NCI-H446 (cell line): ENCODE results near the gene QRICH1.

Source experiments
- DNase-seq, 2 experiments: peaks; one replicate each; lab custom pipeline; 2025; lab: John Stamatoyannopoulos, UW

QRICH1 gene

GRCh38 chr3:49119439-49119838 is 25.6 kb upstream of the QRICH1 start:
- no peak for DNase-seq

GRCh38 chr3:49119036-49119435 is 25.2 kb upstream of the QRICH1 start:
- no peak for DNase-seq

- no peak for DNase-seq
Observed at GRCh38 chr3:49112262-49112661, 18.4 kb upstream of the QRICH1 start.

- no peak for DNase-seq
Observed at GRCh38 chr3:49111347-49111746, 17.5 kb upstream of the QRICH1 start.

GRCh38 chr3:49110780-49111179 is 16.9 kb upstream of the QRICH1 start:
- no peak for DNase-seq

- no peak for DNase-seq
Observed at GRCh38 chr3:49108346-49108745, 14.5 kb upstream of the QRICH1 start.

- DNase-seq, result peak; percentile 46 to 81
Observed at GRCh38 chr3:49104427-49105291, 10.8 kb upstream of the QRICH1 start, which contains the start of gene QARS1. TSS of gene QARS1 (minus strand) at chr3:49104757. CDS start at chr3:49104733, 24 bp downstream.

GRCh38 chr3:49104052-49104426 is 10.2 kb upstream of the QRICH1 start:
- no peak for DNase-seq

GRCh38 chr3:49100046-49100615 is 6.3 kb upstream of the QRICH1 start:
- no peak for DNase-seq

GRCh38 chr3:49098910-49099630 is 5.2 kb upstream of the QRICH1 start:
- DNase-seq, result no peak

GRCh38 chr3:49098429-49098828 is 4.6 kb upstream of the QRICH1 start:
- DNase-seq, result no peak

GRCh38 chr3:49092938-49093852 is 676 bp downstream of the QRICH1 start:
- peak; percentile 19 to 71 for DNase-seq

GRCh38 chr3:49081429-49081828 is 12.4 kb downstream of the QRICH1 start:
- no peak for DNase-seq

GRCh38 chr3:49079270-49079669 is 14.6 kb downstream of the QRICH1 start:
- DNase-seq, result no peak

- no peak for DNase-seq
Observed at GRCh38 chr3:49076646-49077045, 17.2 kb downstream of the QRICH1 start.

GRCh38 chr3:49076116-49076515 is 17.8 kb downstream of the QRICH1 start:
- no peak for DNase-seq

GRCh38 chr3:49058011-49058410 is 35.9 kb downstream of the QRICH1 start:
- no peak for DNase-seq

- no peak for DNase-seq
Observed at GRCh38 chr3:49057268-49057667, 36.6 kb downstream of the QRICH1 start.

- no peak for DNase-seq
Observed at GRCh38 chr3:49054344-49054862, 39.5 kb downstream of the QRICH1 start.

GRCh38 chr3:49053543-49053942 is 40.3 kb downstream of the QRICH1 start:
- DNase-seq, result no peak

- DNase-seq, result no peak
Observed at GRCh38 chr3:49035281-49035680, 58.6 kb downstream of the QRICH1 start.

- no peak for DNase-seq
Observed at GRCh38 chr3:49034650-49035049, 59.2 kb downstream of the QRICH1 start.
